Osteoblast (primary cell): ENCODE measurements around the gene NEDD4L. TPM values are rescaled to one million over a fixed set of nuclear protein-coding genes. Genes with fewer than 3 reads are reported as not detected.

Source experiments
- DNase-seq: peaks from one replicate; pipeline ENCODE4 v3.0.0; 2011; ENCODE audit warnings: low spot score, mixed read lengths; ENCODE audit not compliant: insufficient read length; ENCODE audit errors: missing footprints
- H2AFZ ChIP-seq: 2 replicates; pipeline ENCODE4 v1.6.0; 2011; ENCODE audit warnings: mild to moderate bottlenecking, low read length
- H3K27ac ChIP-seq: 2 replicates; pipeline ENCODE4 v1.5.1; 2011; ENCODE audit warnings: mild to moderate bottlenecking, low read depth, low read length, moderate library complexity
- H3K27me3 ChIP-seq: 2 replicates; pipeline ENCODE4 v1.6.0; 2012; ENCODE audit warnings: mild to moderate bottlenecking, control low read depth, inconsistent platforms, low read length, moderate library complexity; ENCODE audit not compliant: insufficient read depth
- H3K36me3 ChIP-seq: 2 replicates; pipeline ENCODE4 v1.5.1; 2011; ENCODE audit warnings: mild to moderate bottlenecking, low read length, control low read depth, moderate library complexity; ENCODE audit not compliant: insufficient read depth
- H3K4me1 ChIP-seq: 2 replicates; pipeline ENCODE4 v1.5.1; 2011; ENCODE audit warnings: mild to moderate bottlenecking, low read length, control low read depth, moderate library complexity; ENCODE audit not compliant: insufficient read depth
- H3K4me2 ChIP-seq: 2 replicates; pipeline ENCODE4 v1.6.0; 2011; ENCODE audit warnings: mild to moderate bottlenecking, low read length; ENCODE audit not compliant: insufficient read depth
- H3K4me3 ChIP-seq: fragments of 200-600 bp; sonication (generic); 3 replicates; pipeline ENCODE4 v1.5.1; 2012; ENCODE audit warnings: mild to moderate bottlenecking, low read length, inconsistent platforms; ENCODE audit not compliant: insufficient read depth
- H3K79me2 ChIP-seq: 2 replicates; pipeline ENCODE4 v1.6.0; 2012; ENCODE audit warnings: mild to moderate bottlenecking, low read length, control low read depth, inconsistent platforms; ENCODE audit not compliant: insufficient read depth
- H3K9me3 ChIP-seq: 2 replicates; pipeline ENCODE4 v1.5.1; 2011; ENCODE audit warnings: low read depth, low read length, control low read depth
- H4K20me1 ChIP-seq: 2 replicates; pipeline ENCODE4 v1.6.0; 2012; ENCODE audit warnings: mild to moderate bottlenecking, low read length, control low read depth; ENCODE audit not compliant: insufficient read depth
- CTCF ChIP-seq: IDR thresholded peaks from 2 replicates; pipeline ENCODE4 v1.5.1; 2011; ENCODE audit warnings: mild to moderate bottlenecking, low read depth, low read length, moderate library complexity; ENCODE audit errors: extremely low read depth
- total RNA-seq: library from RNA; depleted of rRNA; stranded (reverse); fragments of >200 nt; gene quantifications from 2 replicates; pipeline ENCODE4 v1.2.3, GENCODE V29; 2012

The NEDD4L gene
- total RNA-seq, 1 donor, result 30.0 TPM

GRCh38 chr18:58015065-58015780, 28.8 kb upstream of the NEDD4L start:
- no peak overlapping the region for H3K4me2 ChIP-seq
- no peak for TF ChIP-seq CTCF
- peaks cover 4% of the 10 kb centered on the region for H3K27me3 ChIP-seq
- no peaks in the 10 kb centered on the region for H3K79me2 ChIP-seq
- H3K9me3 ChIP-seq, result no peaks in the 10 kb centered on the region
- no peak for DNase-seq
- H3K36me3 ChIP-seq, result no peaks in the 10 kb centered on the region
- H3K4me3 ChIP-seq, result no peak overlapping the region
- no peak overlapping the region for H2AFZ ChIP-seq
- peaks cover 11% of the 10 kb centered on the region for H3K4me1 ChIP-seq
- H4K20me1 ChIP-seq, result no peaks in the 10 kb centered on the region
- no peak overlapping the region for H3K27ac ChIP-seq

- Histone ChIP-seq H3K36me3 (no peaks in the 10 kb centered on the region), H3K27me3 (peaks cover 4% of the 10 kb centered on the region)
- no peak for DNase-seq
These were observed 26.8 kb upstream of the NEDD4L start for GRCh38 chr18:58017267-58017666.

GRCh38 chr18:58020567-58021107, 23.4 kb upstream of the NEDD4L start:
- no peak overlapping the region for H3K27ac ChIP-seq
- H3K4me2 ChIP-seq, result no peak overlapping the region
- H3K27me3 ChIP-seq, result peaks cover 9% of the 10 kb centered on the region
- no peak overlapping the region for H2AFZ ChIP-seq
- no peaks in the 10 kb centered on the region for H3K9me3 ChIP-seq
- H3K36me3 ChIP-seq, result no peaks in the 10 kb centered on the region
- H3K4me1 ChIP-seq, result no peaks in the 10 kb centered on the region
- H3K4me3 ChIP-seq, result no peak overlapping the region
- no peak for TF ChIP-seq CTCF
- H4K20me1 ChIP-seq, result no peaks in the 10 kb centered on the region
- no peaks in the 10 kb centered on the region for H3K79me2 ChIP-seq
- DNase-seq, result no peak

More at GRCh38 chr18:58017267-58017666, 26.8 kb upstream of the NEDD4L start:
- H3K4me1 ChIP-seq, result peaks cover 11% of the 10 kb centered on the region
- TF ChIP-seq CTCF, result no peak
- H3K27ac ChIP-seq, result no peak overlapping the region
- H3K79me2 ChIP-seq, result no peaks in the 10 kb centered on the region
- no peaks in the 10 kb centered on the region for H4K20me1 ChIP-seq
- no peak overlapping the region for H3K4me2 ChIP-seq
- H2AFZ ChIP-seq, result no peak overlapping the region
- H3K9me3 ChIP-seq, result no peaks in the 10 kb centered on the region
- H3K4me3 ChIP-seq, result no peak overlapping the region

GRCh38 chr18:58021504-58021903, 22.5 kb upstream of the NEDD4L start:
- Histone ChIP-seq H2AFZ (no peak overlapping the region), H3K4me1 (no peaks in the 10 kb centered on the region)
- no peak for TF ChIP-seq CTCF

More at GRCh38 chr18:58021504-58021903, 22.5 kb upstream of the NEDD4L start:
- Histone ChIP-seq H3K4me3 (no peak overlapping the region), H3K9me3 (no peaks in the 10 kb centered on the region), H3K27ac (no peak overlapping the region), H3K4me2 (no peak overlapping the region), H3K36me3 (no peaks in the 10 kb centered on the region), H4K20me1 (no peaks in the 10 kb centered on the region), H3K27me3 (peaks cover 9% of the 10 kb centered on the region), H3K79me2 (no peaks in the 10 kb centered on the region)
- no peak for DNase-seq
